Central memory CD4-positive, alpha-beta T cell (primary cell): ENCODE data around the gene OOSP1.
"Not testable (repeated sequence)": the region's sequence is repeated elsewhere in the genome, so short reads cannot be mapped to it uniquely, and the experiment has no call there.

ENCODE experiments used
- DNase-seq: peaks from one replicate; pipeline ENCODE4 v3.0.0; 2022

Gene OOSP1

GRCh38 chr11:59962107-59962482 is 23.9 kb downstream of the OOSP1 start:
- no peak for DNase-seq

- no peak for DNase-seq
Measured at GRCh38 chr11:59963733-59964132, 25.5 kb downstream of the OOSP1 start, which contains the start of gene OOSP4A. OOSP4A (plus strand) TSS chr11:59964033; CDS start chr11:59964033, 0 bp downstream.

GRCh38 chr11:59965424-59965823 is 27.2 kb downstream of the OOSP1 start:
- no peak for DNase-seq

DNA sequence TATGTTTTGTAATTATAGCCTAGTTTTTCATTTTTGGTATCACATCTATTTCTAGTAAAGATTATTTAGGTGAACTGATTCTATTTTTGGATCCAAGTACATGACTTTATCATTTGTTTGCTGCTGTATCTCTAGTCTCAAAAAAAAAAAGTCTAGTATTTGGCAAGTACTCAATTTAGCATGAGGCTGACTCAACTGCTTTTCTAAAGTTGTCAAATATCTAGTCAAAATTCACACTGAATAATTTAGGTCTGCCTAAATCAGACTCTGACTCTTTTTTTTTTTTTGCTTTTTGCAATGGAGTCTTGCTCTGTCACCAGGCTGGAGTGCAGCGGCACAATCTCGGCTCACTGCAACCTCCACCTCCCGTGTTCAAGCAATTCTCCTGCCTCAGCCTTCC is 28.0 kb downstream of the OOSP1 start:
- no peak for DNase-seq

GRCh38 chr11:59967677-59968394 is 29.6 kb downstream of the OOSP1 start:
- DNase-seq: no peak

GRCh38 chr11:59968395-59968783 is 30.2 kb downstream of the OOSP1 start:
- DNase-seq: no peak

- no peak for DNase-seq
Measured at GRCh38 chr11:59973097-59973496, 34.9 kb downstream of the OOSP1 start.

- no peak for DNase-seq
Measured at GRCh38 chr11:59981106-59981770, 43.0 kb downstream of the OOSP1 start.

DNA sequence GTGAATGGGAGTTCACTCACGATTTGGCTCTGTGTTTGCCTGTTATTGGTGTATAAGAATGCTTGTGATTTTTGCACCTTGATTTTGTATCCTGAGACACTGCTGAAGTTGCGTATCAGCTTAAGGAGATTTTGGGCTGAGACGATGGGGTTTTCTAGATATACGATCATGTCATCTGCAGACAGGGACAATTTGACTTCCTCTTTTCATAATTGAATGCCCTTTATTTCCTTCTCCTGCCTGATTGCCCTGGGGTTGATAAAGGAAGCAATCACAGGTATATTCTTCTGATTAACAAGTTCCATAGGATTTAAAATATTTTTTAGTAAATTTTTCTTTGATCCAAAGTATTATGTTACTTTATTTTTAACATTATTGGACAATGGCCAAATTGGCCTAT is 43.8 kb downstream of the OOSP1 start:
- not testable (repeated sequence) for DNase-seq

DNA sequence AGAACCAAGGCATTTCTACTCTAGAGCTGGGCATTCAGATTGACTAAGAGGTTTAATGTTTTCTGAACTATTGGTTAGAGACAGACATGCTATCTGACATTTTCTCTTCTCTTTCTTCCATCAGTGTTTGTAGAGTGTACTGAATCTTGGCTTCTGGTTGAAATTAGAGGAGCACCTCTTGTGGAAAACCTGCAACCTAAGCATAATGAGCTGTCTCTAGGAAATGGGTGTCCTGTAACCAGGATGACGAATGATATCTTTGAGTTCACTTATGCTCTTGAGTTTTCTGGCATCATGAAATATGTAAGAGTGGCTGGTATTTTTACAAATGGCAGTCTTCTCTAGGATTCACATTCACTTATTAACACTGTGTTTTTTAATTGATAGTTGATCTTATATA is 45.0 kb downstream of the OOSP1 start:
- DNase-seq: no peak

GRCh38 chr11:59984368-59984767 is 46.1 kb downstream of the OOSP1 start:
- no peak for DNase-seq

DNA sequence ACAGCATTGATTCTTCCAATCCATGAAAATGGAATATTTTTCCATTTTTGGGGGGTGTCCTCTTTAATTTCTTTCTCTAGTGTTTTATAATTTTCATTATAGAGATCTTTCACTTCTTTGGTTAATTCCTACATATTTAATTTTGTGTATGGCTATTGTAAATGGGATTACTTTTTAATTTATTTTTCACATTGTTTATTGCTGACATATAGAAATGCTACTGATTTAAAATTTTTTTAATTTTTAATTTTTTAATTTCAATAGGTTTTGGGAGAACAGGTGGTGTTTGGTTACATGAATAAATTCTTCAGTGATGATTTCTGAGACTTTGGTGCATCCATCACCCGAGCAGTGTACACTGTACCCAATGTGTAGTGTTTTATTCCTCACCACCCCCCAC is 52.2 kb downstream of the OOSP1 start:
- DNase-seq: no peak

DNA sequence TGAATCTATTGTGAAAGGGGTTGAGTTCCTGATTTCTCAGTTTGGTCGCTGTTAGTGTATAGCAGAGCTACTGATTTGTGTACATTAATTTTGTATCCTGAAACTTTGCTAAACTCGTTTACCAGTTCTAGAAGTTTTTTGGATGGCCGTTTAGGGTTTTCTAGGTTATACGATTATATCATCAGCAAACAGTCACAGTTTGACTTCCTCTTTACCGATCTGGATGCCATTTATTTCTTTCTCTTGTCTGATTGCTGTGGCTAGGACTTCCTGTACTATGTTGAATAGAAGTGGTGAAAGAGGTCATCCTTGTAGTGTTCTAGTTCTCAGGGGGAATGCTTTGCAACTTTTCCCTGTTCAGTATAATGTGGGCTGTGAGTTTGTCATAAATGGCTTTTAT is 54.2 kb downstream of the OOSP1 start:
- DNase-seq: no peak

DNA sequence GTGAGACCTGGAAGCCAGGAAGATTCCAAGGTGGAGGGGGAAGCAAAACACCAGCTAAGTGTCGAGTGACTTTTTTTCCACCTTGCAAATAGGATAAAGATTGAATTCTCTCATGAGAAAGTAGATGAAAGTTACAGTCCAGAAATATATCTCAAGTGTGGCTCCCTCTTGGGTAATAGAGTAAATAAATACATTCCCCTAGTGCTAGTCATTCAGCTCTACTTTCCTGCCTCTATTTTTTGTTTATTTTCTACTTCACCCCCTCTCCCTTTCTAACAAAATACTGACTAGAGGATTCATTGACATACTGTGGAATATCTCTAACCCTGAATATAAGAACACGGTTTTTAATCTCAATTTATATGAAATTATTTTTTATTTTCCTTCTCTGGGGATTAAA is 59.6 kb downstream of the OOSP1 start:
- no peak for DNase-seq

DNA sequence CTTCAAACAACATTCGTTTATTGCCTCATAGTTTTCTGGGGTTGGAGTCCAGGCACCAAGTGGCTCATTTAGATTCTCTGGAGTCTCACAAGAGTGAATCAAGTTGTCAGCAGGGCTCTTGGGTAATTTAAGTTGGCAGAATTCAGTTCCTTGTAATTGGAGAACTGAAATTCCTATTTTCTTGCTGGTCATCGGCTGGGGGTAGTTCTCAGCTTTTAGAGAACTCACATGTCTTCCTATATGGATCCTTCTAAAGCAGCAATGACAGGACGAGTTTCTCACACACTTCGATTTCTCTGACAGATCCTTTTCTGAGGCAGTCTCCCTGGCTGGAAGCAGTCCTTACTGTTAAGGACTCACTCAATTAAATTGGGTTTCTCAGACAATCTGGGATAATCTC is 61.5 kb downstream of the OOSP1 start:
- DNase-seq: no peak

DNA sequence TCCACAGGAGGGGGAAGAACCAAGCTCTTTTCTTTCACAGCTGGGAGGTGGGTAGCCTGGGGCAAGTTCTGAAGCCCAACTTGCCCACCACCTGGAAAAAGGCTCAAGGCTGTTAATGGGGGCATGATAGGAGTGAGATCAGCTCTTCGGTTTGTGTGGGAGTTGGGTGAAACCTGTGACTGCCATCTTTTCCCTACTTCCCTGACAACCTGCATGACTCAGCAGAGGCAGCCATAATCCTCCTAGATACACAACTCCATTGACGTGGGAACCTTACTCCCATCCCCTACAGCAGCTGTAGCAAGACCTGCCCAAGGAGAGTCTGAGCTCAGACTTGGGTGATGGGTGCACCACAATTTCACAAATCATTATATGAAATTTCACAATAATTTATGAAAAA is 65.5 kb downstream of the OOSP1 start:
- no peak for DNase-seq

GRCh38 chr11:60005360-60005759 is 67.1 kb downstream of the OOSP1 start:
- DNase-seq: no peak
